Measurements from ENCODE around the gene UNC5C. TPM values are rescaled to one million over a fixed set of nuclear protein-coding genes. Genes with fewer than 3 reads are reported as not detected.

Gene UNC5C
- total RNA-seq, 1 experiment from 2014 or later, result 8.2 TPM

- no peaks in the 10 kb centered on the region for H3K36me3 ChIP-seq (ENCODE audit: control insufficient read depth, insufficient read depth, low read length)
- ATAC-seq (no peak), DNase-seq (ENCODE audit: low read depth, low spot score) (no peak)
- POLR2A ChIA-PET, result no interaction called here
- H3K4me1 ChIP-seq (ENCODE audit: control insufficient read depth, insufficient read depth, low read length), result peaks cover 16% of the 10 kb centered on the region; the same call in 1 of the 2 replicates
- BruUV-seq (replicated peaks), result no TSS peak
- H3K27ac ChIP-seq (ENCODE audit: low read length), result no peak overlapping the region; the same call in 1 of the 2 replicates
- CTCF ChIA-PET, result no interaction called here
- H3K27me3 ChIP-seq (ENCODE audit: control insufficient read depth, insufficient read depth, low read length), result no peaks in the 10 kb centered on the region
- in situ Hi-C loops (cut with HindIII; ENCODE audit: low pct_unique_long_range_greater_than_20kb, low sequenced_read_pairs) (no loop called here), intact Hi-C loops (cut with micrococcal nuclease; ENCODE audit: unreplicated experiment) (no loop called here)
- H3K9me3 ChIP-seq (ENCODE audit: control insufficient read depth, insufficient read depth, low read depth, low read length), result no peaks in the 10 kb centered on the region
- H3K4me3 ChIP-seq (ENCODE audit: low read depth in 2 of 2, low read length in 2 of 2), result no peak overlapping the region
- TF ChIP-seq REST (IDR thresholded peaks at IDR 0.05; ENCODE audit: insufficient read depth in 1 of 2, low read depth in 2 of 2, low read length in 1 of 2), result no peak
- TF ChIP-seq SIN3A (IDR thresholded peaks at IDR 0.05; ENCODE audit: borderline replicate concordance, insufficient read depth, low read depth, low read length), result no peak
- TF ChIP-seq POLR2AphosphoS5 (IDR thresholded peaks at IDR 0.05; ENCODE audit: low read depth, low read length), result no peak
- no peak for TF ChIP-seq CTCF (IDR thresholded peaks at IDR 0.05)
- TF ChIP-seq TCF7L2 (IDR thresholded peaks at IDR 0.05; ENCODE audit: low read depth, low read length), result no peak
Measured at GRCh38 chr4:95541094-95541493, 7.7 kb downstream of the UNC5C start.

GRCh38 chr4:95540227-95540626 lies 8.5 kb downstream of the UNC5C start:
- Histone ChIP-seq H3K36me3 (ENCODE audit: control insufficient read depth, insufficient read depth, low read length) (no peaks in the 10 kb centered on the region), H3K4me1 (ENCODE audit: control insufficient read depth, insufficient read depth, low read length) (peaks cover 15% of the 10 kb centered on the region; the same call in 1 of the 2 replicates), H3K27me3 (ENCODE audit: control insufficient read depth, insufficient read depth, low read length) (no peaks in the 10 kb centered on the region), H3K9me3 (ENCODE audit: control insufficient read depth, insufficient read depth, low read depth, low read length) (no peaks in the 10 kb centered on the region), H3K4me3 (ENCODE audit: low read depth in 2 of 2, low read length in 2 of 2) (no peak overlapping the region), H3K27ac (ENCODE audit: low read length) (no peak overlapping the region)
- BruUV-seq (replicated peaks), result no TSS peak
- intact Hi-C loops (cut with micrococcal nuclease; ENCODE audit: unreplicated experiment) (no loop called here), in situ Hi-C loops (cut with HindIII; ENCODE audit: low pct_unique_long_range_greater_than_20kb, low sequenced_read_pairs) (no loop called here)
- DNase-seq (ENCODE audit: low read depth, low spot score) (no peak), ATAC-seq (no peak)
- TF ChIP-seq CTCF (IDR thresholded peaks at IDR 0.05) (no peak), SIN3A (IDR thresholded peaks at IDR 0.05; ENCODE audit: borderline replicate concordance, insufficient read depth, low read depth, low read length) (no peak)
- POLR2A ChIA-PET, result no interaction called here
- CTCF ChIA-PET, result no interaction called here

All from Panc1 (cell line).